ENCODE measurements around the gene CSF3. TPM values are rescaled to one million over a fixed set of nuclear protein-coding genes. Genes with fewer than 3 reads are reported as not detected.
A peak's percentile ranks its signal among the peaks of the same experiment; 100 is the strongest.

CSF3 gene
- total RNA-seq: not detected
- total RNA-seq (2013): not detected
- 0 to 0.11 (median 0) reads per million in 29 experiments for total RNA-seq

- DNase-seq (no peak), ATAC-seq (replicated peaks in 1 of 4) (no peak)
- Mint-ChIP-seq H3K9me3 (no peaks in the 10 kb centered on the region), H3K27ac (no peak within 1 kb of the TSS), H3K4me1 (peaks cover 6 to 9% (median 6%) of the 10 kb centered on the region in 3 donors), H3K36me3 (peaks cover 6% of the 10 kb centered on the region), H3K27me3 (peaks cover 0 to 3% of the 10 kb centered on the region in 2 donors), H3K4me3 (no peak within 1 kb of the TSS)
- H3K36me3 ChIP-seq (ENCODE audit: control insufficient read depth in 2 of 2, extremely low read depth in 1 of 2, insufficient read depth in 1 of 2, low read length in 1 of 2): peaks cover 0 to 10% of the 10 kb centered on the region in 2 donors
- ChIA-PET CTCF (interaction anchor here (0.6 to 1.1 kb wide), 5 partner anchors 11 to 261 kb away, joined by 3 read pairs; no protein-coding TSS in a partner anchor), POLR2A (interaction anchor here in 1 of 2 donors (0.6 kb wide), 1 partner anchor 207 kb away, joined by 3 read pairs; no protein-coding TSS in a partner anchor)
- H3K4me1 ChIP-seq (ENCODE audit: control insufficient read depth in 1 of 2, extremely low read depth in 1 of 2, insufficient read depth in 2 of 2, low read length in 2 of 2): peaks cover 0 to 7% of the 10 kb centered on the region in 2 experiments
- no peak within 1 kb of the TSS for H3K4me3 ChIP-seq (ENCODE audit: control insufficient read depth in 1 of 2, extremely low read depth in 1 of 2, low read length in 1 of 2)
- 56% methylated on average over 13 of the region's 20 CpGs for WGBS (ENCODE audit: insufficient coverage)
- H3K27ac ChIP-seq (ENCODE audit: low read length): no peak within 1 kb of the TSS
- H3K27me3 ChIP-seq (replicated peaks in 1 of 2; ENCODE audit: control insufficient read depth in 2 of 2, extremely low read depth in 1 of 2, insufficient read depth in 2 of 2, low read length in 1 of 2): peaks cover 0 to 4% of the 10 kb centered on the region in 2 experiments
- H3K9me3 ChIP-seq: no peaks in the 10 kb centered on the region
Measured at GRCh38 chr17:40015005-40015997, at the start of gene CSF3. CSF3 (plus strand) TSS chr17:40015440; CDS start chr17:40015475, 35 bp downstream.

- Mint-ChIP-seq H3K36me3 (no peaks in the 10 kb centered on the region), H3K4me1 (peaks cover 20 to 38% (median 32%) of the 10 kb centered on the region in 3 donors), H3K9me3 (no peaks in the 10 kb centered on the region), H3K4me3 (no peak overlapping the region), H3K27ac (peak overlapping the region; percentile 1 to 50), H3K27me3 (peaks cover 12 to 16% of the 10 kb centered on the region in 2 donors)
- Histone ChIP-seq H3K4me1 (ENCODE audit: control insufficient read depth in 1 of 2, extremely low read depth in 1 of 2, insufficient read depth in 2 of 2, low read length in 2 of 2) (peaks cover 0 to 47% of the 10 kb centered on the region in 2 experiments), H3K27me3 (replicated peaks in 1 of 2; ENCODE audit: control insufficient read depth in 2 of 2, extremely low read depth in 1 of 2, insufficient read depth in 2 of 2, low read length in 1 of 2) (peaks cover 0 to 20% of the 10 kb centered on the region in 2 experiments), H3K4me3 (ENCODE audit: control insufficient read depth in 1 of 2, extremely low read depth in 1 of 2, low read length in 1 of 2) (no peak overlapping the region), H3K9me3 (no peaks in the 10 kb centered on the region), H3K36me3 (ENCODE audit: control insufficient read depth in 2 of 2, extremely low read depth in 1 of 2, insufficient read depth in 1 of 2, low read length in 1 of 2) (no peaks in the 10 kb centered on the region), H3K27ac (ENCODE audit: low read length) (no peak overlapping the region)
- ChIA-PET POLR2A (no interaction called here), CTCF (interaction anchor here in 1 of 2 donors (0.5 kb wide), 1 partner anchor 223 kb away, joined by 4 read pairs; no protein-coding TSS in a partner anchor)
- DNase-seq (no peak), ATAC-seq (replicated peaks in 1 of 4) (no peak)
- 94% methylated on average over 2 of the region's 6 CpGs for WGBS (ENCODE audit: insufficient coverage)
Measured at GRCh38 chr17:39966771-39967170, 48.5 kb upstream of the CSF3 start.

GRCh38 chr17:39968761-39969160 is 46.5 kb upstream of the CSF3 start:
- Mint-ChIP-seq H3K4me3 (no peak overlapping the region), H3K27ac (no peak overlapping the region), H3K27me3 (peaks cover 17 to 19% of the 10 kb centered on the region in 2 donors), H3K4me1 (peaks cover 5 to 20% (median 12%) of the 10 kb centered on the region in 3 donors), H3K36me3 (no peaks in the 10 kb centered on the region), H3K9me3 (no peaks in the 10 kb centered on the region)
- H3K36me3 ChIP-seq (ENCODE audit: control insufficient read depth in 2 of 2, extremely low read depth in 1 of 2, insufficient read depth in 1 of 2, low read length in 1 of 2): no peaks in the 10 kb centered on the region
- CTCF ChIA-PET: interaction anchor here in 1 of 2 donors (1.1 to 1.5 kb wide), 2 partner anchors 10 to 11 kb away, joined by 3 to 6 read pairs; no protein-coding TSS in a partner anchor
- peaks cover 0 to 13% of the 10 kb centered on the region in 2 experiments for H3K27me3 ChIP-seq (replicated peaks in 1 of 2; ENCODE audit: control insufficient read depth in 2 of 2, extremely low read depth in 1 of 2, insufficient read depth in 2 of 2, low read length in 1 of 2)
- H3K4me3 ChIP-seq (ENCODE audit: control insufficient read depth in 1 of 2, extremely low read depth in 1 of 2, low read length in 1 of 2): no peak overlapping the region
- POLR2A ChIA-PET: no interaction called here
- H3K27ac ChIP-seq (ENCODE audit: low read length): no peak overlapping the region
- no peak for DNase-seq
- H3K4me1 ChIP-seq (ENCODE audit: control insufficient read depth in 1 of 2, extremely low read depth in 1 of 2, insufficient read depth in 2 of 2, low read length in 2 of 2): peaks cover 0 to 32% of the 10 kb centered on the region in 2 experiments
- 50% methylated on average over 1 of the region's 2 CpGs for WGBS (ENCODE audit: insufficient coverage)
- no peak for ATAC-seq (replicated peaks in 1 of 4)
- H3K9me3 ChIP-seq: no peaks in the 10 kb centered on the region

GRCh38 chr17:39969375-39969774 is 45.9 kb upstream of the CSF3 start:
- no peaks in the 10 kb centered on the region for H3K36me3 ChIP-seq (ENCODE audit: control insufficient read depth in 2 of 2, extremely low read depth in 1 of 2, insufficient read depth in 1 of 2, low read length in 1 of 2)
- Mint-ChIP-seq H3K9me3 (no peaks in the 10 kb centered on the region), H3K27me3 (peaks cover 22 to 23% of the 10 kb centered on the region in 2 donors), H3K36me3 (no peaks in the 10 kb centered on the region), H3K27ac (no peak overlapping the region), H3K4me3 (no peak overlapping the region), H3K4me1 (peaks cover 0 to 16% (median 8%) of the 10 kb centered on the region in 3 donors)
- H3K27me3 ChIP-seq (replicated peaks in 1 of 2; ENCODE audit: control insufficient read depth in 2 of 2, extremely low read depth in 1 of 2, insufficient read depth in 2 of 2, low read length in 1 of 2): peaks cover 0 to 11% of the 10 kb centered on the region in 2 experiments
- CTCF ChIA-PET: interaction anchor here in 1 of 2 donors (1.1 to 1.5 kb wide), 2 partner anchors 10 to 11 kb away, joined by 3 to 6 read pairs; no protein-coding TSS in a partner anchor
- ATAC-seq (replicated peaks in 1 of 4) (no peak), DNase-seq (no peak)
- no peak overlapping the region for H3K27ac ChIP-seq (ENCODE audit: low read length)
- POLR2A ChIA-PET: no interaction called here
- H3K4me1 ChIP-seq (ENCODE audit: control insufficient read depth in 1 of 2, extremely low read depth in 1 of 2, insufficient read depth in 2 of 2, low read length in 2 of 2): peaks cover 0 to 28% of the 10 kb centered on the region in 2 experiments
- no peak overlapping the region for H3K4me3 ChIP-seq (ENCODE audit: control insufficient read depth in 1 of 2, extremely low read depth in 1 of 2, low read length in 1 of 2)
- WGBS (ENCODE audit: insufficient coverage): 87% methylated on average over 5 of the region's 6 CpGs
- no peaks in the 10 kb centered on the region for H3K9me3 ChIP-seq

- Histone ChIP-seq H3K36me3 (ENCODE audit: control insufficient read depth in 2 of 2, extremely low read depth in 1 of 2, insufficient read depth in 1 of 2, low read length in 1 of 2) (no peaks in the 10 kb centered on the region), H3K27me3 (replicated peaks in 1 of 2; ENCODE audit: control insufficient read depth in 2 of 2, extremely low read depth in 1 of 2, insufficient read depth in 2 of 2, low read length in 1 of 2) (peaks cover 0 to 12% of the 10 kb centered on the region in 2 experiments), H3K4me3 (ENCODE audit: control insufficient read depth in 1 of 2, extremely low read depth in 1 of 2, low read length in 1 of 2) (no peak overlapping the region), H3K9me3 (no peaks in the 10 kb centered on the region), H3K27ac (ENCODE audit: low read length) (no peak overlapping the region), H3K4me1 (ENCODE audit: control insufficient read depth in 1 of 2, extremely low read depth in 1 of 2, insufficient read depth in 2 of 2, low read length in 2 of 2) (peaks cover 0 to 28% of the 10 kb centered on the region in 2 experiments)
- ChIA-PET CTCF (interaction anchor here in 1 of 2 donors (1.5 kb wide), 1 partner anchor 12 kb away, joined by 3 read pairs; no protein-coding TSS in a partner anchor), POLR2A (no interaction called here)
- H3K9me3 Mint-ChIP-seq: no peaks in the 10 kb centered on the region
- ATAC-seq (replicated peaks in 1 of 4) (no peak), DNase-seq (no peak)
- no peaks in the 10 kb centered on the region for H3K36me3 Mint-ChIP-seq
- H3K27me3 Mint-ChIP-seq: peaks cover 22 to 23% of the 10 kb centered on the region in 2 donors
- peaks cover 0 to 13% (median 3%) of the 10 kb centered on the region in 3 donors for H3K4me1 Mint-ChIP-seq
- no peak overlapping the region for H3K4me3 Mint-ChIP-seq
- H3K27ac Mint-ChIP-seq: no peak overlapping the region
- 77% methylated on average over 2 of the region's 7 CpGs for WGBS (ENCODE audit: insufficient coverage)
Measured at GRCh38 chr17:39970157-39970692, 45.0 kb upstream of the CSF3 start.

- H3K4me1 ChIP-seq (ENCODE audit: control insufficient read depth in 1 of 2, extremely low read depth in 1 of 2, insufficient read depth in 2 of 2, low read length in 2 of 2): peaks cover 0 to 24% of the 10 kb centered on the region in 2 experiments
- no peak for DNase-seq
- ChIA-PET CTCF (no interaction called here), POLR2A (no interaction called here)
- no peak overlapping the region for H3K4me3 ChIP-seq (ENCODE audit: control insufficient read depth in 1 of 2, extremely low read depth in 1 of 2, low read length in 1 of 2)
- 85% methylated on average over 2 of the region's 4 CpGs for WGBS (ENCODE audit: insufficient coverage)
- H3K27me3 ChIP-seq (replicated peaks in 1 of 2; ENCODE audit: control insufficient read depth in 2 of 2, extremely low read depth in 1 of 2, insufficient read depth in 2 of 2, low read length in 1 of 2): peaks cover 0 to 12% of the 10 kb centered on the region in 2 experiments
- H3K27ac ChIP-seq (ENCODE audit: low read length): no peak overlapping the region
- peaks cover 0 to 13% (median 0%) of the 10 kb centered on the region in 3 donors for H3K4me1 Mint-ChIP-seq
- H3K36me3 Mint-ChIP-seq: no peaks in the 10 kb centered on the region
- peak overlapping the region in 1 of 2 donors; percentile 37 for H3K27ac Mint-ChIP-seq
- H3K36me3 ChIP-seq (ENCODE audit: control insufficient read depth in 2 of 2, extremely low read depth in 1 of 2, insufficient read depth in 1 of 2, low read length in 1 of 2): no peaks in the 10 kb centered on the region
- H3K9me3 Mint-ChIP-seq: no peaks in the 10 kb centered on the region
- no peak for ATAC-seq (replicated peaks in 1 of 4)
- peaks cover 22 to 23% of the 10 kb centered on the region in 2 donors for H3K27me3 Mint-ChIP-seq
- H3K9me3 ChIP-seq: no peaks in the 10 kb centered on the region
- H3K4me3 Mint-ChIP-seq: no peak overlapping the region
Measured at GRCh38 chr17:39971076-39971603, 44.1 kb upstream of the CSF3 start.
